HCT116 (cell line): ENCODE measurements around the gene ZDHHC3. TPM values are rescaled to one million over a fixed set of nuclear protein-coding genes. Genes with fewer than 3 reads are reported as not detected.

Source experiments
- ATAC-seq: fragments of 200-7000 bp; cut with Tn5 transposase; 2 replicates; pipeline ENCODE4 v1.9.1; 2020; ENCODE audit warnings: mild to moderate bottlenecking, moderate library complexity
- BruUV-seq: library from RNA; stranded (reverse); fragments of 400-500 nt; replicated peaks from 2 replicates; lab custom pipeline; 2021; lab: Mats Ljungman, UMichigan
- CTCF ChIA-PET: fragments of 300-600 bp; sonication (Branson Sonifier 250); formaldehyde crosslinking; loops from one replicate; lab custom pipeline; 2021; ENCODE audit warnings: antibody characterized with exemption; lab: Charles Lee
- POLR2A ChIA-PET: fragments of 300-600, 350-600 bp; sonication (Branson Sonifier 250); formaldehyde crosslinking; loops from one replicate; lab custom pipeline; 2021; ENCODE audit warnings: antibody characterized with exemption; lab: Charles Lee
- RAD21 ChIA-PET, 2 experiments: fragments of 300-600 bp; sonication (Branson Sonifier 250); formaldehyde crosslinking; loops; one replicate each; lab custom pipeline; 2023; ENCODE audit warnings: low total read pairs in 2 of 2; ENCODE audit not compliant: uncharacterized antibody in 2 of 2, unreplicated experiment in 2 of 2, low non-redundant PET in 1 of 2; lab: Charles Lee
- DNase-seq: peaks from one replicate; pipeline ENCODE4 v3.0.0-alpha.2; 2010; ENCODE audit warnings: low read depth, low spot score
- H2AFZ ChIP-seq: fragments of 200-600 bp; shearing (Covaris generic), sonication (generic); 2 replicates; pipeline ENCODE4 v1.6.1; 2017; ENCODE audit warnings: low read depth, mixed run types, mixed read lengths, antibody characterized with exemption, low read length; ENCODE audit not compliant: poor library complexity, severe bottlenecking
- H3K27ac ChIP-seq: 2 replicates; pipeline ENCODE4 v1.5.1; 2012; ENCODE audit warnings: low read depth, low read length
- H3K27me3 ChIP-seq: fragments of 200-600 bp; sonication (generic); 2 replicates; pipeline ENCODE4 v1.6.1; 2016; ENCODE audit warnings: mixed run types, low read length, mixed read lengths; ENCODE audit not compliant: insufficient read depth
- H3K36me3 ChIP-seq, 2 experiments: fragments of 200-500 bp in 1 of 2; fragments of 200-600 bp in 1 of 2; sonication (Bioruptor generic) in 1 of 2; sonication (generic) in 1 of 2; 2 replicates each; pipeline versions ENCODE4 v1.5.1 to v1.6.1; 2014 to 2016; ENCODE audit warnings: low read length in 2 of 2, inconsistent platforms in 1 of 2, mixed read lengths in 1 of 2, mixed run types in 1 of 2; ENCODE audit not compliant: insufficient read depth in 2 of 2, control insufficient read depth in 1 of 2
- H3K4me1 ChIP-seq, 2 experiments: fragments of 200-600 bp in 1 of 2; sonication (generic) in 1 of 2; 2 replicates each; pipeline versions ENCODE4 v1.5.1 to v1.6.1; 2012 to 2017; ENCODE audit warnings: low read length in 2 of 2, inconsistent platforms in 1 of 2, mild to moderate bottlenecking in 1 of 2, mixed read lengths in 1 of 2, mixed run types in 1 of 2, moderate library complexity in 1 of 2; ENCODE audit not compliant: insufficient read depth in 2 of 2, control insufficient read depth in 1 of 2
- H3K4me2 ChIP-seq: fragments of 200-600 bp; sonication (generic); 2 replicates; pipeline ENCODE4 v1.6.1; 2017; ENCODE audit warnings: mixed run types, low read length, mixed read lengths
- H3K4me3 ChIP-seq, 2 experiments: fragments of 200-600 bp in 1 of 2; sonication (generic) in 1 of 2; replicated peaks in 1 of 2; 2 replicates each; pipeline ENCODE4 v1.5.1; 2011 to 2016; ENCODE audit warnings: low read length in 2 of 2, control low read depth in 1 of 2, low read depth in 1 of 2, mild to moderate bottlenecking in 1 of 2, mixed read lengths in 1 of 2, mixed run types in 1 of 2
- H3K79me2 ChIP-seq: fragments of 200-600 bp; sonication (generic); 2 replicates; pipeline ENCODE4 v1.6.1; 2017; ENCODE audit warnings: mild to moderate bottlenecking, mixed run types, low read length, moderate library complexity, mixed read lengths; ENCODE audit not compliant: insufficient read depth
- H3K9ac ChIP-seq: fragments of 200-600 bp; sonication (generic); 2 replicates; pipeline ENCODE4 v1.6.1; 2016; ENCODE audit warnings: low read length, mixed read lengths
- H3K9me2 ChIP-seq: fragments of 200-600 bp; sonication (generic), shearing (Covaris generic); 2 replicates; pipeline ENCODE4 v1.6.1; 2017; ENCODE audit warnings: mixed run types, mild to moderate bottlenecking, moderate library complexity; ENCODE audit not compliant: insufficient read depth
- H3K9me3 ChIP-seq, 2 experiments: fragments of 200-500 bp in 1 of 2; fragments of 200-600 bp in 1 of 2; sonication (Bioruptor generic) in 1 of 2; sonication (generic) in 1 of 2; 2 replicates each; pipeline ENCODE4 v1.6.1; 2014 to 2017; ENCODE audit warnings: low read length in 2 of 2, mixed read lengths in 2 of 2, inconsistent platforms in 1 of 2, low read depth in 1 of 2, mild to moderate bottlenecking in 1 of 2, mixed run types in 1 of 2, moderate library complexity in 1 of 2; ENCODE audit not compliant: control insufficient read depth in 1 of 2, insufficient read depth in 1 of 2
- H4K20me1 ChIP-seq: fragments of 200-600 bp; sonication (generic), shearing (Covaris generic); 2 replicates; pipeline ENCODE4 v1.6.1; 2017; ENCODE audit warnings: mixed run types, mild to moderate bottlenecking, moderate library complexity; ENCODE audit not compliant: insufficient read depth
- CBX3 ChIP-seq: IDR thresholded peaks from 2 replicates; pipeline ENCODE4 v1.6.1; 2012; ENCODE audit warnings: low read depth
- CEBPB ChIP-seq: IDR thresholded peaks from 2 replicates; pipeline ENCODE4 v1.6.1; 2012; ENCODE audit warnings: low read depth
- EGR1 ChIP-seq: IDR thresholded peaks from 2 replicates; pipeline ENCODE4 v1.6.1; 2012; ENCODE audit warnings: low read depth
- ELF1 ChIP-seq: IDR thresholded peaks from 2 replicates; pipeline ENCODE4 v1.6.1; 2012; ENCODE audit warnings: low read depth, borderline replicate concordance
- EZH2 ChIP-seq: fragments of 200-600 bp; sonication (generic); IDR thresholded peaks from 2 replicates; pipeline ENCODE4 v1.6.1; 2017; ENCODE audit warnings: antibody characterized with exemption, mixed run types
- EZH2phosphoT487 ChIP-seq: fragments of 200-600 bp; IDR thresholded peaks from 2 replicates; pipeline ENCODE4 v1.6.1; 2018; ENCODE audit warnings: antibody characterized with exemption, borderline replicate concordance
- FOSL1 ChIP-seq: IDR thresholded peaks from 2 replicates; pipeline ENCODE4 v1.6.1; 2012; ENCODE audit warnings: low read depth
- JUND ChIP-seq: IDR thresholded peaks from 2 replicates; pipeline ENCODE4 v1.6.1; 2012
- POLR2AphosphoS5 ChIP-seq: IDR thresholded peaks from 2 replicates; pipeline ENCODE4 v1.6.1; 2011; ENCODE audit warnings: mild to moderate bottlenecking, low read depth, low read length, moderate library complexity
- RAD21 ChIP-seq: IDR thresholded peaks from 2 replicates; pipeline ENCODE4 v1.6.1; 2012; ENCODE audit warnings: low read depth, mild to moderate bottlenecking
- SIN3A ChIP-seq: IDR thresholded peaks from 2 replicates; pipeline ENCODE4 v1.6.1; 2012; ENCODE audit warnings: low read depth
- SP1 ChIP-seq: IDR thresholded peaks from 2 replicates; pipeline ENCODE4 v1.6.1; 2012; ENCODE audit warnings: low read depth
- SRF ChIP-seq: IDR thresholded peaks from 2 replicates; pipeline ENCODE4 v1.6.1; 2012; ENCODE audit warnings: low read depth
- YY1 ChIP-seq: IDR thresholded peaks from 2 replicates; pipeline ENCODE4 v1.6.1; 2011; ENCODE audit warnings: low read length, low read depth, moderate library complexity, mild to moderate bottlenecking; ENCODE audit not compliant: insufficient replicate concordance; ENCODE audit errors: extremely low read depth
- ZFX ChIP-seq: fragments of 450-650 bp; IDR thresholded peaks from 2 replicates; pipeline ENCODE4 v1.6.1; 2017
- intact Hi-C: fragments of 100-400 bp; cut with micrococcal nuclease; formaldehyde crosslinking; loops from 2 replicates; pipeline ENCODE4 v1.10.0; 2022
- total RNA-seq: library from RNA; stranded (reverse); gene quantifications from one replicate; pipeline ENCODE4 v1.2.1, GENCODE V29; 2021; ENCODE audit not compliant: unreplicated experiment
- TF ChIP-seq, protein P1 (sequence below): IDR thresholded peaks from 2 replicates; pipeline ENCODE4 v1.6.1; 2012

ZDHHC3 gene
- total RNA-seq, 1 experiment from 2014 or later, result 61.1 TPM

DNA sequence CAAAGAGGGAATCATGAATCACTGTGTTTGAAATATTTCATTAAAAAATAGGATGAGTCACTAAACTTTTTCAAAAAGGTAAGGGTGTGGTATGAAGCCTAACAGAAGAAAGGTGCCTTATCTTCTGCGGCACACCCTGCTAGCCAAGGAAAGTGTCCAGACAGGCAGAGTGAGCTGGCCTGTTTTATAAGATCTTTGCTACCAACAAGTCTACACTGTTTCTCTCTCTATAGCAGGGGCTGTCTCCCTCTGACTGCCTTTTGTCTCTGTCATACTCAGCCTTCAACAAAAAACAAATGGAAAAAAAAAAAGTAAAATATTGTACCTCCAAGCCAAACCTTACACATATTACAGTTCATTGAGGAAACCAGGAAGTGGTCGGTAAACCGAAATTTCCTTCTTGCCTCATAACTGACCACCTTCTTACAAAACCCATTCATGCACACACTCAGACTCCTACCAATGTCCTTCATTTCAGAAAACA lies 9.1 kb downstream of the ZDHHC3 start:
- peak overlapping the region; percentile 81 for H3K27ac ChIP-seq
- no peak overlapping the region for H2AFZ ChIP-seq
- TF ChIP-seq SP1 (peak; percentile 92), EGR1 (no peak), CEBPB (peak; percentile 43; the same call in 1 of the 2 replicates), RAD21 (peak; percentile 30; the same call in 1 of the 2 replicates), SRF (peak; percentile 52), ZFX (no peak), JUND (peak; percentile 95), EZH2 (no peak), CBX3 (peak; percentile 84), POLR2AphosphoS5 (peak; percentile 47; the same call in 1 of the 2 replicates), ELF1 (peak; percentile 35; the same call in 1 of the 2 replicates), EZH2phosphoT487 (no peak), SIN3A (0 out of 2 replicates have a peak, but pooled peaks have one; percentile 26), FOSL1 (peak; percentile 92), YY1 (peak; percentile 24)
- TF ChIP-seq, protein P1, sequence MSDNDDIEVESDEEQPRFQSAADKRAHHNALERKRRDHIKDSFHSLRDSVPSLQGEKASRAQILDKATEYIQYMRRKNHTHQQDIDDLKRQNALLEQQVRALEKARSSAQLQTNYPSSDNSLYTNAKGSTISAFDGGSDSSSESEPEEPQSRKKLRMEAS, result peak; percentile 61; the same call in 1 of the 2 replicates
- ChIA-PET POLR2A (interaction anchor here (2.4 kb wide), 1 partner anchor 10 kb away, joined by 9 read pairs; the partner anchor contains the start of genes EXOSC7 and ZDHHC3), CTCF (interaction anchor here (1.5 kb wide), 1 partner anchor 52 kb away, joined by 5 read pairs; no protein-coding TSS in a partner anchor), RAD21 (no interaction called here)
- no peaks in the 10 kb centered on the region for H3K9me2 ChIP-seq
- H3K4me3 ChIP-seq, result peak overlapping the region; percentile 8 to 32; a peak in 3 of 4 replicates
- no peaks in the 10 kb centered on the region for H4K20me1 ChIP-seq
- peak; percentile 94 for ATAC-seq
- H3K4me1 ChIP-seq, result peaks cover 42 to 74% of the 10 kb centered on the region in 2 experiments
- H3K79me2 ChIP-seq, result peaks cover 89% of the 10 kb centered on the region
- BruUV-seq, result no TSS peak
- H3K9ac ChIP-seq, result peak overlapping the region; percentile 44
- no peaks in the 10 kb centered on the region for H3K36me3 ChIP-seq
- no peaks in the 10 kb centered on the region for H3K9me3 ChIP-seq
- intact Hi-C loops, result loop anchor here (10.0 kb wide), 1 partner anchor 202 kb away; the partner anchor contains the start of genes KIAA1143 and KIF15
- no peaks in the 10 kb centered on the region for H3K27me3 ChIP-seq
- peak overlapping the region; percentile 72 for H3K4me2 ChIP-seq
- DNase-seq, result peak; percentile 79
